Prostate gland (tissue), 1 donor: ENCODE data around the gene SLC44A3.

Source experiments
- POLR2A ChIP-seq: fragments of 450-650 bp; IDR thresholded peaks from one replicate; pipeline ENCODE4 v1.6.1; 2016; ENCODE audit warnings: antibody characterized with exemption, mild to moderate bottlenecking
- POLR2AphosphoS5 ChIP-seq: sonication (generic); formaldehyde crosslinking; IDR thresholded peaks from one replicate; pipeline ENCODE4 v1.6.1; 2017; ENCODE audit warnings: antibody characterized with exemption

- TF ChIP-seq POLR2A: no peak
- no peak for TF ChIP-seq POLR2AphosphoS5
These were observed 36.7 kb downstream of the SLC44A3 start for GRCh38 chr1:94856868-94857267.
